GM19023 (cell line): ENCODE results near the gene TRIM61.
A peak's percentile ranks its signal among the peaks of the same experiment; 100 is the strongest.
"Not testable (repeated sequence)": the region's sequence is repeated elsewhere in the genome, so short reads cannot be mapped to it uniquely, and the experiment has no call there.

Experiments used
- ATAC-seq: cut with Tn5 transposase; IDR thresholded peaks from one replicate; pipeline ENCODE4 v1.9.1; 2021; ENCODE audit warnings: mild to moderate bottlenecking, moderate library complexity; ENCODE audit not compliant: unreplicated experiment

Gene TRIM61

GRCh38 chr4:164959421-164959820 is 18.0 kb downstream of the TRIM61 start:
- not testable (repeated sequence) for ATAC-seq

GRCh38 chr4:164956766-164957643 is 20.5 kb downstream of the TRIM61 start:
- peak; percentile 100 for ATAC-seq

- ATAC-seq: no peak
Observed at GRCh38 chr4:164955107-164955805, 22.2 kb downstream of the TRIM61 start.

- no peak for ATAC-seq
Observed at GRCh38 chr4:164952551-164952950, 24.9 kb downstream of the TRIM61 start.

GRCh38 chr4:164949448-164950143 is 27.9 kb downstream of the TRIM61 start:
- ATAC-seq: peak; percentile 44

- ATAC-seq: no peak
Observed at GRCh38 chr4:164948975-164949374, 28.5 kb downstream of the TRIM61 start.

GRCh38 chr4:164948006-164948405 is 29.5 kb downstream of the TRIM61 start:
- ATAC-seq: not testable (repeated sequence)

- no peak for ATAC-seq
Observed at GRCh38 chr4:164946810-164947209, 30.6 kb downstream of the TRIM61 start.

- no peak for ATAC-seq
Observed at GRCh38 chr4:164945146-164945545, 32.3 kb downstream of the TRIM61 start.

- no peak for ATAC-seq
Observed at GRCh38 chr4:164943192-164943591, 34.3 kb downstream of the TRIM61 start.

- ATAC-seq: peak; percentile 43
Observed at GRCh38 chr4:164937576-164938270, 39.7 kb downstream of the TRIM61 start.

- peak; percentile 49 for ATAC-seq
Observed at GRCh38 chr4:164935865-164936606, 41.4 kb downstream of the TRIM61 start.

GRCh38 chr4:164935363-164935762 is 42.1 kb downstream of the TRIM61 start:
- ATAC-seq: peak; percentile 59

GRCh38 chr4:164933244-164933643 is 44.2 kb downstream of the TRIM61 start:
- ATAC-seq: no peak

GRCh38 chr4:164931551-164932324 is 45.7 kb downstream of the TRIM61 start:
- no peak for ATAC-seq

GRCh38 chr4:164930647-164931046 is 46.8 kb downstream of the TRIM61 start:
- no peak for ATAC-seq

GRCh38 chr4:164927101-164927500 is 50.4 kb downstream of the TRIM61 start:
- not testable (repeated sequence) for ATAC-seq

- ATAC-seq: no peak
Observed at GRCh38 chr4:164926301-164926700, 51.2 kb downstream of the TRIM61 start.

- ATAC-seq: no peak
Observed at GRCh38 chr4:164924670-164925238, 52.7 kb downstream of the TRIM61 start.
